IMR-90 (cell line): ENCODE measurements around the gene CRACR2B. TPM values are rescaled to one million over a fixed set of nuclear protein-coding genes. Genes with fewer than 3 reads are reported as not detected.

Experiments used
- ATAC-seq: fragments of 200-7000 bp; cut with Tn5 transposase; 2 replicates; pipeline ENCODE4 v1.9.1; 2020; ENCODE audit warnings: low read depth, mild to moderate bottlenecking, moderate library complexity
- BruUV-seq: library from RNA; stranded (reverse); fragments of 400-500 nt; replicated peaks from 2 replicates; lab custom pipeline; 2021; lab: Mats Ljungman, UMichigan
- CTCF ChIA-PET: fragments of 300-600 bp; formaldehyde crosslinking; extraction: SDS; loops from one replicate; lab custom pipeline; 2021; ENCODE audit warnings: antibody characterized with exemption; lab: Yijun Ruan, JAX
- POLR2A ChIA-PET: fragments of 300-600 bp; sonication (Branson Sonifier 250); formaldehyde crosslinking; loops from one replicate; lab custom pipeline; 2022; ENCODE audit warnings: antibody characterized with exemption; ENCODE audit not compliant: unreplicated experiment; lab: Charles Lee
- DNase-seq: peaks from one replicate; pipeline ENCODE4 v3.0.0; 2013
- H2AFZ ChIP-seq: replicated peaks from 2 replicates; pipeline ENCODE3; 2013; ENCODE audit warnings: low read length, mild to moderate bottlenecking; ENCODE audit not compliant: poor library complexity
- H2AK5ac ChIP-seq: 2 replicates; pipeline ENCODE4 v1.6.1; 2013; ENCODE audit warnings: low read depth, low read length, inconsistent platforms
- H2AK9ac ChIP-seq: replicated peaks from 2 replicates; pipeline ENCODE3; 2013; ENCODE audit warnings: mild to moderate bottlenecking, low read depth, low read length, moderate library complexity; ENCODE audit not compliant: poor library complexity
- H2BK120ac ChIP-seq: 2 replicates; pipeline ENCODE4 v1.6.1; 2013; ENCODE audit warnings: low read depth, low read length, inconsistent platforms
- H2BK15ac ChIP-seq: 3 replicates; pipeline ENCODE4 v1.6.1; 2013; ENCODE audit warnings: low read depth, low read length, inconsistent platforms
- H2BK20ac ChIP-seq: 2 replicates; pipeline ENCODE4 v1.6.1; 2013; ENCODE audit warnings: low read depth, mild to moderate bottlenecking, inconsistent platforms, low read length, moderate library complexity
- H2BK5ac ChIP-seq: 2 replicates; pipeline ENCODE4 v1.6.1; 2013; ENCODE audit warnings: mild to moderate bottlenecking, low read depth, low read length, inconsistent platforms; ENCODE audit not compliant: poor library complexity, severe bottlenecking
- H3K14ac ChIP-seq: replicated peaks from 2 replicates; pipeline ENCODE4 v1.6.1; 2013; ENCODE audit warnings: low read depth, low read length, inconsistent platforms
- H3K18ac ChIP-seq: 2 replicates; pipeline ENCODE4 v1.6.1; 2013; ENCODE audit warnings: low read depth, low read length, control low read depth
- H3K23ac ChIP-seq: 2 replicates; pipeline ENCODE4 v1.6.1; 2013; ENCODE audit warnings: low read depth, low read length, inconsistent platforms
- H3K27ac ChIP-seq: 2 replicates; pipeline ENCODE4 v1.5.1; 2013; ENCODE audit warnings: mild to moderate bottlenecking, control low read depth, low read length; ENCODE audit not compliant: insufficient read depth
- H3K27me3 ChIP-seq: 2 replicates; pipeline ENCODE4 v1.6.1; 2013; ENCODE audit warnings: low read length; ENCODE audit not compliant: control insufficient read depth, insufficient read depth
- H3K36me3 ChIP-seq: 2 replicates; pipeline ENCODE4 v1.6.1; 2013; ENCODE audit warnings: low read length, mixed read lengths; ENCODE audit not compliant: control insufficient read depth, insufficient read depth
- H3K4ac ChIP-seq: 2 replicates; pipeline ENCODE4 v1.6.1; 2013; ENCODE audit warnings: low read depth, low read length, inconsistent platforms
- H3K4me1 ChIP-seq: 2 replicates; pipeline ENCODE4 v1.6.1; 2013; ENCODE audit warnings: low read length, mixed read lengths; ENCODE audit not compliant: control insufficient read depth, insufficient read depth
- H3K4me2 ChIP-seq: 2 replicates; pipeline ENCODE4 v1.6.1; 2013; ENCODE audit warnings: low read depth, mild to moderate bottlenecking, control low read depth, low read length, moderate library complexity
- H3K4me3 ChIP-seq: 2 replicates; pipeline ENCODE4 v1.5.1; 2013; ENCODE audit warnings: low read depth, mild to moderate bottlenecking, control low read depth, low read length, moderate library complexity; ENCODE audit not compliant: insufficient read depth
- H3K56ac ChIP-seq: 2 replicates; pipeline ENCODE4 v1.6.1; 2013; ENCODE audit warnings: low read length, inconsistent platforms; ENCODE audit not compliant: insufficient read depth; ENCODE audit errors: extremely low read depth
- H3K79me1 ChIP-seq, 2 experiments: 2 replicates each; pipeline ENCODE4 v1.6.1; 2013; ENCODE audit warnings: low read length in 2 of 2, inconsistent platforms in 1 of 2, low read depth in 1 of 2
- H3K9ac ChIP-seq: 2 replicates; pipeline ENCODE4 v1.6.1; 2013; ENCODE audit warnings: low read depth, low read length, control low read depth
- H3K9me1 ChIP-seq: 2 replicates; pipeline ENCODE4 v1.6.1; 2013; ENCODE audit warnings: low read length, inconsistent platforms; ENCODE audit not compliant: insufficient read depth
- H3K9me3 ChIP-seq: 2 replicates; pipeline ENCODE4 v1.6.1; 2013; ENCODE audit warnings: low read length; ENCODE audit not compliant: control insufficient read depth, insufficient read depth
- H4K20me1 ChIP-seq: 2 replicates; pipeline ENCODE4 v1.6.1; 2013; ENCODE audit warnings: low read length, inconsistent platforms; ENCODE audit not compliant: insufficient read depth
- H4K5ac ChIP-seq: 2 replicates; pipeline ENCODE4 v1.6.1; 2013; ENCODE audit warnings: mild to moderate bottlenecking, low read depth, low read length, control low read depth
- H4K8ac ChIP-seq, 2 experiments: 2 replicates each; pipeline ENCODE4 v1.6.1; 2013; ENCODE audit warnings: low read depth in 2 of 2, low read length in 2 of 2, control low read depth in 1 of 2, inconsistent platforms in 1 of 2
- H4K91ac ChIP-seq: 2 replicates; pipeline ENCODE4 v1.6.1; 2013; ENCODE audit warnings: low read depth, low read length, inconsistent platforms; ENCODE audit not compliant: insufficient read depth
- BHLHE40 ChIP-seq: fragments of 150-350 bp; IDR thresholded peaks from 2 replicates; pipeline ENCODE4 v1.6.1; 2016; ENCODE audit warnings: mild to moderate bottlenecking, low read depth, low read length
- CEBPB ChIP-seq: IDR thresholded peaks from 2 replicates; pipeline ENCODE4 v1.6.1; 2012; ENCODE audit warnings: low read depth, low read length, improper control_type of control experiment
- CHD1 ChIP-seq: IDR thresholded peaks from 2 replicates; pipeline ENCODE4 v1.6.1; 2012; ENCODE audit warnings: low read depth, low read length, improper control_type of control experiment
- FOS ChIP-seq: fragments of 150-350 bp; IDR thresholded peaks from 2 replicates; pipeline ENCODE4 v1.6.1; 2016; ENCODE audit warnings: low read depth, low read length
- MAFK ChIP-seq: IDR thresholded peaks from 2 replicates; pipeline ENCODE4 v1.6.1; 2012; ENCODE audit warnings: low read depth, low read length, improper control_type of control experiment
- MAZ ChIP-seq: IDR thresholded peaks from 2 replicates; pipeline ENCODE4 v1.6.1; 2012; ENCODE audit warnings: low read depth, mild to moderate bottlenecking, low read length, improper control_type of control experiment, moderate library complexity, borderline replicate concordance
- MXI1 ChIP-seq: IDR thresholded peaks from 2 replicates; pipeline ENCODE4 v1.6.1; 2012; ENCODE audit warnings: low read depth, mild to moderate bottlenecking, low read length, moderate library complexity, borderline replicate concordance
- POLR2A ChIP-seq: IDR thresholded peaks from 2 replicates; pipeline ENCODE4 v1.6.1; 2012; ENCODE audit warnings: mild to moderate bottlenecking, low read depth, low read length
- RAD21 ChIP-seq: IDR thresholded peaks from 2 replicates; pipeline ENCODE4 v1.6.1; 2012; ENCODE audit warnings: low read length, improper control_type of control experiment
- SMC3 ChIP-seq: fragments of 150-350 bp; IDR thresholded peaks from 2 replicates; pipeline ENCODE4 v1.6.1; 2016; ENCODE audit warnings: low read depth, mild to moderate bottlenecking, antibody characterized with exemption, low read length, moderate library complexity
- WGBS, 2 experiments: methylation state at CpG; one replicate each; pipeline versions ENCODE4 v1.1.5 to v1.1.7; 2013; ENCODE audit warnings: missing lambda C conversion rate in 2 of 2; ENCODE audit not compliant: insufficient read length in 1 of 2; ENCODE audit errors: extremely low coverage in 2 of 2; 5-methylcytosine and 5-hydroxymethylcytosine counted together
- dilution Hi-C: fragments of 300-500 bp; cut with HindIII; formaldehyde crosslinking; loops from one replicate; pipeline ENCODE4 v1.14.3; 2018; ENCODE audit warnings: low sequenced_read_pairs; ENCODE audit not compliant: unreplicated experiment
- in situ Hi-C: fragments of 300-500 bp; cut with MboI; formaldehyde crosslinking; loops from 3 replicates; pipeline ENCODE4 v1.14.3; 2019; ENCODE audit warnings: low sequenced_read_pairs, inconsistent platforms, mixed read lengths
- intact Hi-C: fragments of 100-400 bp; cut with micrococcal nuclease; formaldehyde crosslinking; loops from 2 replicates; pipeline ENCODE4 v1.10.0; 2022
- polyA plus RNA-seq, 3 experiments: library from polyadenylated mRNA; depleted of rRNA; stranded (reverse); fragments of >200 nt; gene quantifications; 2 replicates each; pipeline ENCODE4 v1.2.3, GENCODE V29; 2012; ENCODE audit warnings: low replicate concordance in 1 of 3
- total RNA-seq: library from RNA; depleted of rRNA; stranded (reverse); fragments of >200 nt; gene quantifications from 2 replicates; pipeline ENCODE4 v1.2.3, GENCODE V29; 2012
- TF ChIP-seq, protein P1 (sequence below): fragments of 150-350 bp; IDR thresholded peaks from 2 replicates; pipeline ENCODE4 v1.6.1; 2017; ENCODE audit warnings: mild to moderate bottlenecking, antibody characterized with exemption, low read length, low read depth
- TF ChIP-seq, protein P2 (sequence below): conservative IDR thresholded peaks from 2 replicates; pipeline ENCODE4 v1.5.1; 2012; ENCODE audit warnings: mild to moderate bottlenecking, low read depth, low read length, improper control_type of control experiment

Gene CRACR2B
- total and polyA plus RNA-seq, 2 of the 4 experiments (the other 2 are of a cell fraction): 0.54 to 2.5 TPM

DNA sequence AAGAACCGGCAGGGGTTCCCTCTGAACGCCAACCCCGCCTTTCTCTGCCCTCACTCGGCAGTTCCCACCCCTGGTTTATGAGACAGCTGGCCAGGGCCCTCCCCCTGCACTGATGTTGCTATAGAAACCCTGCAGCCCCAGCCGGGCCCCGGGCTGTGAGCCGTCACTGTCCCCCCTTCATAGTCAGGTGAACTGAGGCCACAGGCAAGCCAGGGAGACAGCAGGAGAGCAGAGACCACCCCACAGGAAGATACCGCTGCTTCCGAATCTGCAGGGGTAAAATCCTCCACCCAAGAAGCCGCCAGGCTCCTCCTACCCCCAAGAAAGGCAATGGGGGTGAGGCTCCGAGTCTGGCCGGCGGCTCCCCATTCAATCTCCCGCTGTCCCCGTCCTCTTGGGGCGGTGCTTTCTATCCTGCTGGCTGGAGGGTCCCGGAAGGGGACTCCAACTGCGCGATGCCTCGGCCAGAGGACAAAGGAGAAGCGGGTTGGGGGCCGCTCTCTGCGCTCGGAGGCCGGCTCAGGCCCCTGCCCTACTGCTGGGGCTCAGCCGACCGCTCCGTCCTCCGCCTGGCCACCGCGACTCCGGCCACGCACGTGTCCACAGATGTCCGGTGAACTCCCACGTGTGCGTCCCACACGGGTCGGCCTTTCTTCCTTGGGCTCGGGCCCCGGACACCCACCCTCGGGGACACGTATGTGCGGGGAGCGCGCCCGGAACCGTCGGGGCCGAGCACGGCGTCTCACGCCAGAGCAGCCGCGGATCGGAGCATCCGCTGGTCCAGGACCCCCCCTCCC lies 30.2 kb upstream of the CRACR2B start (continued):
- no peak for TF ChIP-seq CEBPB

DNA sequence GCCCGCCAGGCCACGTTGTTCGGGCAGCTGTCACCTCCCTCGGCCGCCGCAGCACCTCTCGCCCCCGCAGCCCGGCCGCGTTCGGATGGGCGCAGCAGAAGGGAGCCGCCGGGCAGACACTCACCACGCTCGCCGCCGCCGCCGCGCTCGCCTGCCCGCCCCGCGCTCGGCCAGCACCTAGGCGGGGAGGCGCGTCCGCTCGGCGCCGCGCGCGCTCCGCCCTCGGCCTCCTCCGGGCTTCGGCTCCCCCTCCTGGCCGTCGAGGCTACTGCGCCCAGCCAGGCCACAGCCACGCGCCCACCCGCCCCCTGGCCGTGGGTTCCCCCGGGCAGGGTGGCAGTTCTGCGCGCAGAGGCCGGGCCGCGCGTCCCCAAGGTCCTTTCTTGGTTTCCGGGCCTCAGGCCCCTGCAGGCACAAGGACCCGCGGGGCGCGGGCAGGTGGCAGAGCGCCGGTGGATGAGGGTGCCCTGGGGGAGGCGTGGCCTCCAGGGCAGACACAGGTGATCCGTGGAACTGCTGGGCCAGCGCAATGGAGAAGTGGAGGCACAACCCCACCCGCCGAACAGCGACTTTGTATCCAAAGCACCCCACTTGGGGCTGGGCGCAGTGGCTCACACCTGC lies 29.5 kb upstream of the CRACR2B start, which contains the start of gene SLC25A22:
SLC25A22 (minus strand) TSS at position 189 of the 621 bp plus-strand sequence. CDS start 3,275 bp downstream, outside the sequence.
- peak within 1 kb of the TSS; percentile 87 for H4K91ac ChIP-seq
- H3K9me1 ChIP-seq: peaks cover 6% of the 10 kb centered on the region; the same call in 1 of the 2 replicates
- dilution Hi-C loops: no loop called here
- H4K5ac ChIP-seq: peak within 1 kb of the TSS; percentile 1; the same call in 1 of the 2 replicates
- POLR2A ChIA-PET: no interaction called here
- peak within 1 kb of the TSS; percentile 93 for H2AFZ ChIP-seq
- H3K4me2 ChIP-seq: peak within 1 kb of the TSS; percentile 96
- intact Hi-C loops: no loop called here
- H2AK5ac ChIP-seq: peak within 1 kb of the TSS; percentile 90; the same call in 1 of the 2 replicates
- H3K79me1 ChIP-seq: peaks cover 0 to 31% of the 10 kb centered on the region in 2 experiments; a peak in 3 of 4 replicates
- peak; percentile 73 for ATAC-seq
- H3K23ac ChIP-seq: peak within 1 kb of the TSS; percentile 63; the same call in 1 of the 2 replicates
- H4K20me1 ChIP-seq: peaks cover 18% of the 10 kb centered on the region
- no TSS peak for BruUV-seq
- peak within 1 kb of the TSS; percentile 84 for H3K9ac ChIP-seq
- no peaks in the 10 kb centered on the region for H3K9me3 ChIP-seq
- H3K27me3 ChIP-seq: no peaks in the 10 kb centered on the region
- in situ Hi-C loops: no loop called here
- peak within 1 kb of the TSS; percentile 61 for H3K4me3 ChIP-seq
- 0 out of 2 replicates have a peak within 1 kb of the TSS, but pooled peaks have one; percentile 20 for H2BK120ac ChIP-seq
- TF ChIP-seq RAD21 (peak; percentile 57), MXI1 (peak; percentile 75), MAZ (peak; percentile 86), BHLHE40 (peak; percentile 27; the same call in 1 of the 2 replicates), POLR2A (no peak), SMC3 (peak; percentile 35), CEBPB (no peak), MAFK (no peak), FOS (no peak), CHD1 (no peak)
- TF ChIP-seq, protein P1, sequence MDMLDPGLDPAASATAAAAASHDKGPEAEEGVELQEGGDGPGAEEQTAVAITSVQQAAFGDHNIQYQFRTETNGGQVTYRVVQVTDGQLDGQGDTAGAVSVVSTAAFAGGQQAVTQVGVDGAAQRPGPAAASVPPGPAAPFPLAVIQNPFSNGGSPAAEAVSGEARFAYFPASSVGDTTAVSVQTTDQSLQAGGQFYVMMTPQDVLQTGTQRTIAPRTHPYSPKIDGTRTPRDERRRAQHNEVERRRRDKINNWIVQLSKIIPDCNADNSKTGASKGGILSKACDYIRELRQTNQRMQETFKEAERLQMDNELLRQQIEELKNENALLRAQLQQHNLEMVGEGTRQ: 0 out of 2 replicates have a peak, but pooled peaks have one; percentile 4
- TF ChIP-seq, protein P2, sequence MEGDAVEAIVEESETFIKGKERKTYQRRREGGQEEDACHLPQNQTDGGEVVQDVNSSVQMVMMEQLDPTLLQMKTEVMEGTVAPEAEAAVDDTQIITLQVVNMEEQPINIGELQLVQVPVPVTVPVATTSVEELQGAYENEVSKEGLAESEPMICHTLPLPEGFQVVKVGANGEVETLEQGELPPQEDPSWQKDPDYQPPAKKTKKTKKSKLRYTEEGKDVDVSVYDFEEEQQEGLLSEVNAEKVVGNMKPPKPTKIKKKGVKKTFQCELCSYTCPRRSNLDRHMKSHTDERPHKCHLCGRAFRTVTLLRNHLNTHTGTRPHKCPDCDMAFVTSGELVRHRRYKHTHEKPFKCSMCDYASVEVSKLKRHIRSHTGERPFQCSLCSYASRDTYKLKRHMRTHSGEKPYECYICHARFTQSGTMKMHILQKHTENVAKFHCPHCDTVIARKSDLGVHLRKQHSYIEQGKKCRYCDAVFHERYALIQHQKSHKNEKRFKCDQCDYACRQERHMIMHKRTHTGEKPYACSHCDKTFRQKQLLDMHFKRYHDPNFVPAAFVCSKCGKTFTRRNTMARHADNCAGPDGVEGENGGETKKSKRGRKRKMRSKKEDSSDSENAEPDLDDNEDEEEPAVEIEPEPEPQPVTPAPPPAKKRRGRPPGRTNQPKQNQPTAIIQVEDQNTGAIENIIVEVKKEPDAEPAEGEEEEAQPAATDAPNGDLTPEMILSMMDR: peak; percentile 85
- peak within 1 kb of the TSS; percentile 87; the same call in 1 of the 2 replicates for H3K14ac ChIP-seq
- peak within 1 kb of the TSS; percentile 43; the same call in 1 of the 3 replicates for H2BK15ac ChIP-seq
- H2AK9ac ChIP-seq: peak within 1 kb of the TSS; percentile 95
- H3K4ac ChIP-seq: peak within 1 kb of the TSS; percentile 85
- no peak within 1 kb of the TSS for H3K18ac ChIP-seq
- CTCF ChIA-PET: interaction anchor here (0.6 kb wide), 1 partner anchor 37 kb away, joined by 3 read pairs; no protein-coding TSS in a partner anchor
- H3K27ac ChIP-seq: peak within 1 kb of the TSS; percentile 89
- 0% methylated on average over 41 of the region's 69 CpGs; no CpG with 5 or more reads in 1 of the 2 experiments for WGBS, 2 experiments
- H3K36me3 ChIP-seq: peaks cover 40% of the 10 kb centered on the region
- peak within 1 kb of the TSS; percentile 70 for H2BK5ac ChIP-seq
- H4K8ac ChIP-seq: peak within 1 kb of the TSS; percentile 35 to 71; a peak in 2 of 4 replicates
- H3K4me1 ChIP-seq: peaks cover 11% of the 10 kb centered on the region
- DNase-seq: peak; percentile 71
- no peak within 1 kb of the TSS for H2BK20ac ChIP-seq
- H3K56ac ChIP-seq: peak within 1 kb of the TSS; percentile 38
